D721Med (cell line): Measurements from ENCODE around the gene ADAMTSL1.

Source experiments
- DNase-seq: peaks from one replicate; pipeline ENCODE4 v3.0.0; 2011; ENCODE audit warnings: low spot score; ENCODE audit not compliant: insufficient read length
- FAIRE-seq: peaks from 2 replicates; lab custom pipeline; 2011; peaks lifted over from hg19 to GRCh38; lab: Jason Lieb, UNC
- TF ChIP-seq, protein P1 (sequence below): IDR thresholded peaks from 2 replicates; pipeline ENCODE4 v1.5.1; 2012; ENCODE audit warnings: mild to moderate bottlenecking, control low read depth; ENCODE audit not compliant: insufficient read depth; ENCODE audit errors: missing control alignments

The ADAMTSL1 gene

GRCh38 chr9:18665947-18666346 is 192.0 kb downstream of the ADAMTSL1 start:
- TF ChIP-seq, protein P1, sequence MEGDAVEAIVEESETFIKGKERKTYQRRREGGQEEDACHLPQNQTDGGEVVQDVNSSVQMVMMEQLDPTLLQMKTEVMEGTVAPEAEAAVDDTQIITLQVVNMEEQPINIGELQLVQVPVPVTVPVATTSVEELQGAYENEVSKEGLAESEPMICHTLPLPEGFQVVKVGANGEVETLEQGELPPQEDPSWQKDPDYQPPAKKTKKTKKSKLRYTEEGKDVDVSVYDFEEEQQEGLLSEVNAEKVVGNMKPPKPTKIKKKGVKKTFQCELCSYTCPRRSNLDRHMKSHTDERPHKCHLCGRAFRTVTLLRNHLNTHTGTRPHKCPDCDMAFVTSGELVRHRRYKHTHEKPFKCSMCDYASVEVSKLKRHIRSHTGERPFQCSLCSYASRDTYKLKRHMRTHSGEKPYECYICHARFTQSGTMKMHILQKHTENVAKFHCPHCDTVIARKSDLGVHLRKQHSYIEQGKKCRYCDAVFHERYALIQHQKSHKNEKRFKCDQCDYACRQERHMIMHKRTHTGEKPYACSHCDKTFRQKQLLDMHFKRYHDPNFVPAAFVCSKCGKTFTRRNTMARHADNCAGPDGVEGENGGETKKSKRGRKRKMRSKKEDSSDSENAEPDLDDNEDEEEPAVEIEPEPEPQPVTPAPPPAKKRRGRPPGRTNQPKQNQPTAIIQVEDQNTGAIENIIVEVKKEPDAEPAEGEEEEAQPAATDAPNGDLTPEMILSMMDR: no peak
- no peak for FAIRE-seq
- DNase-seq: no peak

DNA sequence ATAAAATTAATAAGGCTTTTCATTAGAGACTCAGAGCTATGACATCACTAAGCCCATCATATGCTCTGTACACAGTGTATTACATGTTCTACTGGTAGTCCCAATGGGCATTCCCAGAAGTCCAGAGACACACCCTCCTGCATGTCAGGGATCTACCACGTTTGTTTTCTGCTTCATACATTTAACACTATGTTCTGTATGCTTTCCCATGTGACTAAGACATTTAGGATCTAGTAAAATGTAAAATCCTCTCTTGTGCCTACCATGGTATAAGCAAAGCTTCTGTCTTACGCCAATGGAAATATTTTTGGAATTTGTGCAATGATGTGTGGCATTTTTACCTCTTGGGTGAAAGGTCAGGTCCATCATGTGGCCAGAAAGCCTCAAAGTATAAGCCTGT is 192.4 kb downstream of the ADAMTSL1 start:
- DNase-seq: no peak
- no peak for FAIRE-seq
- TF ChIP-seq, protein P1: no peak

- DNase-seq (no peak), FAIRE-seq (no peak)
- TF ChIP-seq, protein P1: no peak
These were observed 193.2 kb downstream of the ADAMTSL1 start for GRCh38 chr9:18666986-18667772.

DNA sequence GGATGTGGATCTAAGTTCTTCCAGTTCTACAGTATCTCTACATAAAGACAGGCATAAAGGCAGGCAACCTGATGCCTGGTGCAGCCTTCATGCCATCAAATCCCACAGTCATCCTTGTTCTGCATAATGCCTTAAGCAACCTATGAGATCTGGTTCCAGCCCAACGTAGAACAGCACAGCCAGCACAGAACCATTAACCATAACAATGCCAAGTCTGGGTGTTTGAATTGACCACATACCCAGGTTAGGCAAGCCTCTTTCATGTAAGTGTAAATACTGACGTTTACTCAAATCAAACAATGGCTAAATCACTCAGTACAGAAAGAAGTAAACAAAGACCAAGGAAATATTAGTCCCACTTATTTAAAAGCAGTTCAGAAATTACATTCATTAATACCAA is 195.0 kb downstream of the ADAMTSL1 start:
- TF ChIP-seq, protein P1: no peak
- DNase-seq (no peak), FAIRE-seq (no peak)

- FAIRE-seq (no peak), DNase-seq (no peak)
- TF ChIP-seq, protein P1: no peak
These were observed 198.8 kb downstream of the ADAMTSL1 start for GRCh38 chr9:18672706-18673105.

DNA sequence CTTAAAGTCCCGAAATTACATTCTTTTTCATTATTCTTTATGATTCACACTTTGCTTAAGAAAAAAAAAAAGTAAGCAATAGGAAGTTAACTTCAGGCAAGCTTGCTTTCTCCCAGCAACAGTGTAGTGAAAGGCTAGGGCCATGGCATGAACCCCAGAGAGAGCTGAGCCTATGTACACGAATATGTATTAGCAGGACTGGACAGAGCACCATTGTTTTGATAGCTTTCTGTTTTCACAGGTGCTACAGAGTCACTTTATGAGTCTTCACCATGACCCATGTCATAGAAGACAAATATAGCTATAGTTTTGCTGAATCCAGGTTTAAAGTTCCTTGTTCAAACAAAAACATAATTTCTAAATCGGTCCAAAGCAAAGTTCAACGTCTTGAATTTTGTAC is 199.2 kb downstream of the ADAMTSL1 start:
- FAIRE-seq (no peak), DNase-seq (no peak)
- TF ChIP-seq, protein P1: no peak

DNA sequence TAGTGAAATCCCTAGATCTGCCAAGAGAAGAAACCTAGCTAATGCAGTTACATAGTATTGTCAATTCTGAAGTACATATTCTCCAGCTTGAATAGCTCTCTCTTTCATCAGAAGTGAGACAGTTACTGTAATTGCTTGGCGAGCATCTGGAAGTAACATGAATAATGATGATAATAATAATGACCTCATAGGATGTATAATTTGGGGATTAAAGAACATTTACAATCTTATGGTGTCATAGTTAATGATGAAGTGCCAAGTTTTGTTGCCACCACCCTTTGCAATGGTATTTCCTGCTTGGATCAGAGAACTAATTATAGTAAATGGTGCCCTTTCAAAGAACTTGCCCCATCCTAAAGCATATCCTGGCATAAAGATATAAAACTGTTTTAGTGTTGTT is 201.4 kb downstream of the ADAMTSL1 start:
- DNase-seq (no peak), FAIRE-seq (no peak)
- TF ChIP-seq, protein P1: no peak
